ENCODE results near the gene ZNF205. TPM values are rescaled to one million over a fixed set of nuclear protein-coding genes. Genes with fewer than 3 reads are reported as not detected.

ZNF205 gene
- total and polyA plus RNA-seq, 2 of the 8 experiments (the other 6 are each of a cell fraction or from before 2014, with no cell fraction given), result 19.1 to 19.9 TPM

GRCh38 chr16:3065742-3066439, 46.5 kb upstream of the ZNF205 start:
- Histone ChIP-seq H3K23ac (ENCODE audit: insufficient read length) (no peak overlapping the region), H4K91ac (replicated peaks; ENCODE audit: insufficient read length, low read length) (no peak overlapping the region), H3K14ac (ENCODE audit: insufficient read length) (no peak overlapping the region), H3K36me3 (ENCODE audit: control insufficient read depth in 2 of 4, insufficient read depth in 4 of 4, low read length in 3 of 4) (no peaks in the 10 kb centered on the region), H3K79me2 (ENCODE audit: control insufficient read depth in 1 of 2, insufficient read depth in 2 of 2, low read length in 2 of 2) (no peaks in the 10 kb centered on the region), H4K8ac (ENCODE audit: extremely low read depth, insufficient read depth, low read length) (no peak overlapping the region), H3K4me2 (ENCODE audit: insufficient read depth in 1 of 2, low read depth in 2 of 2, low read length in 2 of 2) (no peak overlapping the region), H2BK12ac (ENCODE audit: low read depth, low read length) (peak overlapping the region; percentile 94; the same call in 1 of the 2 replicates), H3K23me2 (ENCODE audit: low read depth, low read length) (no peaks in the 10 kb centered on the region), H2BK15ac (ENCODE audit: low read length) (0 out of 2 replicates have a peak overlapping the region, but pooled peaks have one; percentile 67), H3K27ac (ENCODE audit: low read depth, low read length) (peak overlapping the region; percentile 23; the same call in 1 of the 2 replicates), H2BK5ac (ENCODE audit: low read depth, low read length) (peak overlapping the region; percentile 44; the same call in 1 of the 2 replicates), H4K20me1 (replicated peaks in 1 of 2; ENCODE audit: control insufficient read depth in 1 of 2, insufficient read depth in 2 of 2, low read length in 2 of 2) (no peaks in the 10 kb centered on the region), H3K56ac (replicated peaks; ENCODE audit: insufficient read length, low read depth, low read length) (no peak overlapping the region), H3K9me3 (ENCODE audit: insufficient read depth in 2 of 2, low read depth in 1 of 2, low read length in 1 of 2) (no peaks in the 10 kb centered on the region), H2AFZ (ENCODE audit: low read length) (no peak overlapping the region), H3K9ac (replicated peaks in 1 of 4; ENCODE audit: extremely low read depth in 1 of 4, low read depth in 3 of 4, low read length in 3 of 4) (no peak overlapping the region), H3K4me3 (ENCODE audit: extremely low read depth in 1 of 4, insufficient read depth in 2 of 4, low read depth in 3 of 4, low read length in 4 of 4) (no peak overlapping the region), H3K79me1 (ENCODE audit: low read depth, low read length) (no peaks in the 10 kb centered on the region), H2AK5ac (ENCODE audit: low read depth, low read length) (no peak overlapping the region), H3K27me3 (replicated peaks in 1 of 4; ENCODE audit: control insufficient read depth in 3 of 4, extremely low read depth in 1 of 4, insufficient read depth in 3 of 4, low read length in 3 of 4) (no peaks in the 10 kb centered on the region), H2BK120ac (replicated peaks; ENCODE audit: low read depth, low read length) (no peak overlapping the region), H3K4ac (replicated peaks; ENCODE audit: insufficient read length, low read depth, low read length) (no peak overlapping the region), H3K18ac (ENCODE audit: extremely low read depth, low read length) (no peak overlapping the region), H3K4me1 (replicated peaks in 1 of 4; ENCODE audit: control insufficient read depth in 3 of 4, insufficient read depth in 4 of 4, low read length in 3 of 4) (peaks cover 0 to 4% (median 1%) of the 10 kb centered on the region in 4 experiments; a peak in 2 of 7 replicates), H4K5ac (ENCODE audit: insufficient read length, low read depth, low read length) (no peak overlapping the region), H2BK20ac (ENCODE audit: low read length) (0 out of 2 replicates have a peak overlapping the region, but pooled peaks have one; percentile 32)
- DNase-seq (ENCODE audit: low read depth in 1 of 2, low spot score in 2 of 2) (no peak), FAIRE-seq (no peak)
- POLR2A ChIA-PET (ENCODE audit: partially characterized antibody), result interaction anchor here (1.1 to 12.7 kb wide), 9 partner anchors 9 to 81 kb away, joined by 3 to 140 read pairs (median 4); partner anchors contain the start of genes CLDN9, ZNF205 and ZSCAN10
- TF ChIP-seq RFX5 (IDR thresholded peaks at IDR 0.05; ENCODE audit: borderline replicate concordance, low read depth, low read length) (no peak), MAX (IDR thresholded peaks at IDR 0.05) (peak; percentile 68)
- TF ChIP-seq, protein P1, sequence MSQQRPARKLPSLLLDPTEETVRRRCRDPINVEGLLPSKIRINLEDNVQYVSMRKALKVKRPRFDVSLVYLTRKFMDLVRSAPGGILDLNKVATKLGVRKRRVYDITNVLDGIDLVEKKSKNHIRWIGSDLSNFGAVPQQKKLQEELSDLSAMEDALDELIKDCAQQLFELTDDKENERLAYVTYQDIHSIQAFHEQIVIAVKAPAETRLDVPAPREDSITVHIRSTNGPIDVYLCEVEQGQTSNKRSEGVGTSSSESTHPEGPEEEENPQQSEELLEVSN (IDR thresholded peaks at IDR 0.05), result peak; percentile 68
- WGBS, 2 experiments (ENCODE audit: extremely low coverage in 1 of 2, insufficient coverage in 1 of 2, insufficient read length in 1 of 2, insufficient replicate concordance in 2 of 2, low coverage in 1 of 2, low lambda C conversion rate in 2 of 2, missing lambda C conversion rate in 1 of 2), result 92% methylated on average over 22 of the region's 26 CpGs; no CpG with 5 or more reads in 1 of the 2 experiments
- CTCF ChIA-PET (ENCODE audit: partially characterized antibody), result interaction anchor here (1.0 to 2.8 kb wide), 9 partner anchors 10 to 64 kb away, joined by 3 to 14 read pairs (median 5); no protein-coding TSS in a partner anchor

All from H1 (cell line).